ENCODE results near the gene SMIM5.

GRCh38 chr17:75621489-75621888, 11.7 kb upstream of the SMIM5 start:
- no peak for TF ChIP-seq CTCF (conservative IDR thresholded peaks at IDR 0.05; ENCODE audit: low read length)
- no peak for TF ChIP-seq EZH2phosphoT487 (IDR thresholded peaks at IDR 0.05; ENCODE audit: borderline replicate concordance, low read depth, low read length)

Measured in OCI-LY7 (cell line).